PC-9 (cell line): ENCODE measurements around the gene PCDHGA7. TPM values are rescaled to one million over a fixed set of nuclear protein-coding genes. Genes with fewer than 3 reads are reported as not detected.
"Not testable (repeated sequence)": the region's sequence is repeated elsewhere in the genome, so short reads cannot be mapped to it uniquely, and the experiment has no call there.

Source experiments
- BruUV-seq: library from RNA; stranded (reverse); fragments of 400-500 nt; replicated peaks from 2 replicates; lab custom pipeline; 2021; lab: Mats Ljungman, UMichigan
- CTCF ChIA-PET: fragments of 300-600 bp; sonication (Branson Sonifier 250); formaldehyde crosslinking; loops from one replicate; lab custom pipeline; 2022; ENCODE audit warnings: antibody characterized with exemption; lab: Charles Lee
- POLR2A ChIA-PET: fragments of 300-600 bp; sonication (Branson Sonifier 250); formaldehyde crosslinking; loops from one replicate; lab custom pipeline; 2022; ENCODE audit warnings: antibody characterized with exemption; ENCODE audit not compliant: unreplicated experiment; lab: Charles Lee
- DNase-seq, 2 experiments: peaks; one replicate each; pipeline versions ENCODE4 v3.0.0 to v3.0.0-alpha.2; 2015 to 2022; ENCODE audit warnings: mixed read lengths in 1 of 2
- H2AFZ ChIP-seq: fragments of 200-600 bp; sonication (generic); 2 replicates; pipeline ENCODE4 v1.8.1; 2017; ENCODE audit warnings: antibody characterized with exemption
- H3F3A ChIP-seq: fragments of 200-600 bp; sonication (generic); 2 replicates; pipeline ENCODE4 v1.8.1; 2017; ENCODE audit warnings: antibody characterized with exemption, mild to moderate bottlenecking, low read depth; ENCODE audit not compliant: insufficient read depth
- H3K27ac ChIP-seq: fragments of 200-600 bp; sonication (generic); 2 replicates; pipeline ENCODE4 v1.6.1; 2016; ENCODE audit warnings: mixed run types
- H3K27me3 ChIP-seq: fragments of 200-600 bp; sonication (generic); 2 replicates; pipeline ENCODE4 v1.6.1; 2016; ENCODE audit warnings: low read depth, mixed run types; ENCODE audit not compliant: insufficient read depth
- H3K36me3 ChIP-seq: fragments of 200-600 bp; sonication (generic); 2 replicates; pipeline ENCODE4 v1.6.1; 2016; ENCODE audit warnings: low read depth, mixed run types
- H3K4me1 ChIP-seq: fragments of 200-600 bp; sonication (generic); replicated peaks from 2 replicates; pipeline ENCODE4 v1.6.1; 2016; ENCODE audit warnings: mixed run types; ENCODE audit not compliant: insufficient read depth
- H3K4me2 ChIP-seq: fragments of 200-600 bp; sonication (generic); 2 replicates; pipeline ENCODE4 v1.6.1; 2017; ENCODE audit warnings: mixed run types
- H3K4me3 ChIP-seq: fragments of 200-600 bp; sonication (generic); 2 replicates; pipeline ENCODE4 v1.6.1; 2016; ENCODE audit warnings: mixed run types
- H3K79me2 ChIP-seq: fragments of 200-600 bp; sonication (generic); 2 replicates; pipeline ENCODE4 v1.6.1; 2017; ENCODE audit warnings: low read depth, mixed run types
- H3K9me2 ChIP-seq: fragments of 200-600 bp; sonication (generic); 2 replicates; pipeline ENCODE4 v1.8.1; 2017; ENCODE audit warnings: mild to moderate bottlenecking; ENCODE audit not compliant: insufficient read depth
- H3K9me3 ChIP-seq: fragments of 200-600 bp; sonication (generic); 2 replicates; pipeline ENCODE4 v1.8.1; 2016; ENCODE audit warnings: low read depth; ENCODE audit not compliant: insufficient read depth
- H4K20me1 ChIP-seq: fragments of 200-600 bp; sonication (generic); 2 replicates; pipeline ENCODE4 v1.8.1; 2017; ENCODE audit not compliant: insufficient read depth
- CTCF ChIP-seq: fragments of 200-600 bp; sonication (generic); conservative IDR thresholded peaks from 2 replicates; pipeline ENCODE4 v1.6.1; 2017; ENCODE audit warnings: mixed run types, antibody characterized with exemption, mild to moderate bottlenecking, moderate library complexity
- EZH2 ChIP-seq: fragments of 200-600 bp; sonication (generic); IDR thresholded peaks from 2 replicates; pipeline ENCODE4 v1.8.0; 2017; ENCODE audit warnings: antibody characterized with exemption, low read depth
- intact Hi-C: fragments of 100-400 bp; cut with micrococcal nuclease; formaldehyde crosslinking; loops from one replicate; pipeline ENCODE4 v1.10.0; 2022; ENCODE audit not compliant: unreplicated experiment
- total RNA-seq: library from RNA; stranded (reverse); gene quantifications from 2 replicates; pipeline ENCODE4 v1.2.3, GENCODE V29; 2021

PCDHGA7 gene
- total RNA-seq, 1 experiment from 2014 or later: not detected

GRCh38 chr5:141407790-141408505, 25.4 kb downstream of the PCDHGA7 start, which contains the start of gene PCDHGB6:
PCDHGB6 (plus strand) TSS chr5:141408021; CDS start chr5:141408203, 182 bp downstream.
- CTCF ChIA-PET: interaction anchor here (0.6 to 1.7 kb wide), 2 partner anchors 153 to 156 kb away, joined by 4 to 5 read pairs; no protein-coding TSS in a partner anchor
- TF ChIP-seq CTCF: peak; percentile 59
- H3K9me2 ChIP-seq, intact Hi-C loops, H3K9me3 ChIP-seq, H3K4me3 ChIP-seq, H4K20me1 ChIP-seq, H3K4me2 ChIP-seq, BruUV-seq, POLR2A ChIA-PET, H3K27ac ChIP-seq, H3K36me3 ChIP-seq, H2AFZ ChIP-seq, H3K4me1 ChIP-seq, H3F3A ChIP-seq, H3K79me2 ChIP-seq: not testable (repeated sequence)
- H3K27me3 ChIP-seq: peaks cover 37% of the 10 kb centered on the region; the same call in 1 of the 2 replicates
- peak in 1 of 2 experiments; percentile 21 for DNase-seq

- ChIA-PET POLR2A (no interaction called here), CTCF (no interaction called here)
- Histone ChIP-seq H3K27ac (no peak overlapping the region), H3K9me2 (no peaks in the 10 kb centered on the region), H3K9me3 (no peaks in the 10 kb centered on the region), H3K27me3 (peaks cover 23% of the 10 kb centered on the region; the same call in 1 of the 2 replicates), H3K4me1 (no peaks in the 10 kb centered on the region), H3K36me3 (no peaks in the 10 kb centered on the region), H3K79me2 (no peaks in the 10 kb centered on the region), H2AFZ (no peak overlapping the region), H3K4me2 (no peak overlapping the region), H4K20me1 (no peaks in the 10 kb centered on the region), H3K4me3 (no peak overlapping the region), H3F3A (no peaks in the 10 kb centered on the region)
- no peak for DNase-seq
- no TSS peak for BruUV-seq
- no peak for TF ChIP-seq EZH2
- no peak for TF ChIP-seq CTCF
- intact Hi-C loops: loop anchor here (5.0 to 10.0 kb wide), 3 partner anchors 85 to 327 kb away; partner anchors contain the start of genes PCDHB14 and TAF7
Measured at GRCh38 chr5:141409598-141410306, 27.2 kb downstream of the PCDHGA7 start.

GRCh38 chr5:141411575-141411974, 29.0 kb downstream of the PCDHGA7 start:
- Histone ChIP-seq H2AFZ (no peak overlapping the region), H4K20me1 (no peaks in the 10 kb centered on the region), H3K36me3 (no peaks in the 10 kb centered on the region), H3K9me2 (no peaks in the 10 kb centered on the region), H3F3A (no peaks in the 10 kb centered on the region), H3K4me3 (no peak overlapping the region), H3K9me3 (no peaks in the 10 kb centered on the region), H3K4me2 (no peak overlapping the region), H3K27me3 (peaks cover 18% of the 10 kb centered on the region; the same call in 1 of the 2 replicates), H3K4me1 (no peaks in the 10 kb centered on the region), H3K79me2 (no peaks in the 10 kb centered on the region), H3K27ac (no peak overlapping the region)
- BruUV-seq: no TSS peak
- intact Hi-C loops: loop anchor here (5.0 to 10.0 kb wide), 3 partner anchors 87 to 329 kb away; partner anchors contain the start of genes PCDHB14 and TAF7
- TF ChIP-seq EZH2: no peak
- TF ChIP-seq CTCF: no peak
- ChIA-PET POLR2A (no interaction called here), CTCF (no interaction called here)
- no peak for DNase-seq
